Mesothelial cell of epicardium (in vitro differentiated cells): Measurements from ENCODE around the gene TM7SF2. TPM values are rescaled to one million over a fixed set of nuclear protein-coding genes. Genes with fewer than 3 reads are reported as not detected.
A peak's percentile ranks its signal among the peaks of the same experiment; 100 is the strongest.

Experiments
- DNase-seq, 2 experiments: peaks; one replicate each; pipeline ENCODE4 v3.0.0; 2021; ENCODE audit warnings: low spot score in 2 of 2; ENCODE audit not compliant: unreplicated experiment in 2 of 2
- H3K27ac Mint-ChIP-seq: 2 replicates; pipeline ENCODE4 v1.8.0; 2021; ENCODE audit warnings: mixed read lengths
- H3K27me3 Mint-ChIP-seq: 2 replicates; pipeline ENCODE4 v1.8.0; 2021; ENCODE audit warnings: low read depth, mixed read lengths
- H3K36me3 Mint-ChIP-seq: 2 replicates; pipeline ENCODE4 v1.8.0; 2021; ENCODE audit warnings: mixed read lengths
- H3K4me1 Mint-ChIP-seq: 2 replicates; pipeline ENCODE4 v1.8.0; 2021; ENCODE audit warnings: mixed read lengths
- H3K4me3 Mint-ChIP-seq: 2 replicates; pipeline ENCODE4 v1.8.0; 2021; ENCODE audit warnings: mild to moderate bottlenecking, moderate library complexity, mixed read lengths
- H3K9me3 Mint-ChIP-seq: 2 replicates; pipeline ENCODE4 v1.8.0; 2021; ENCODE audit warnings: mixed read lengths
- total RNA-seq: library from RNA; stranded (reverse); gene quantifications from 3 replicates; pipeline ENCODE4 v1.2.1, GENCODE V29; 2021
- TF ChIP-seq, protein P1 (sequence below): fragments of 200-600 bp; sonication (generic); IDR thresholded peaks from one replicate; pipeline ENCODE4 v1.5.0; 2021; ENCODE audit warnings: antibody characterized with exemption; ENCODE audit not compliant: unreplicated experiment

Gene TM7SF2
- 73.4 to 75.6 TPM (median 74.2 TPM) in 3 replicates for total RNA-seq

DNA sequence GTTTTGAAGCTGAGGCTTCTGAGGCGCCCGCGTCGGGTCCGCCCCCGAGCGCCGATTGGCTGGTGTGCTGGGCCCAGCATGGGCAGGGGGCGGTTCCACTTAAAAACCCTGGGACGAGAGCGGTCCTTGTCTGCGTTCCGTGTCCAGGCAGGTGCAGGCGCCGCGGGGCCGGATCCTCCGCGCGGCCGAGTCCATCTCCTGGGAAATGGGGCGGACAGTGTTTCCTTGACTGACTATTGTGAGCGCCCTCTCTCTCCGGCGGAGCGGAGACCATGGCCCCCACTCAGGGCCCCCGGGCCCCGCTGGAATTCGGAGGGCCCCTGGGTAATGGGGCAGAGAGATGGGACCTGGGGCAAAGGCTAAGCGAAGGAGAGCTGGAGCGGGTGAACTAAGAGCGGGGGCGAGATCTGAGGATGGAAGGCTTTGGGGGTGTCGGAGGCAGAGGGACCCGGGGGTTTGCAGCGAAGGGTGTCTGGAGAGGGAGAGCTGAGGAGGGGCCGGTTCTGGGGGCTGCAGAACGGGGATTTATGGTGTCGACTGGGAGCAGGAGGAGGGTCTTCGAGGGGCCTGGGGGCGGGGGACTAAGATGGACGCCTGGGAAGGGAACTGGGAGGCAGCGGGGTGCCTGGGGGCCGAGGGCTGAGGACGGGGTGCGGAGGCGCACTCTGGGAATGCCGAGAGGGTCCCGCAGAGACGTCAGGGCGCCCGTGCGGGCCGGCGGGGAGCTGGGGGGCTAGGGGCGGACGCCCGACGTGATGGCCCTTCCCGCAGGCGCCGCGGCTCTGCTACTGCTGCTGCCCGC, at the start of gene TM7SF2:
Gene TM7SF2, plus strand, starts transcription at position 129 of the 802 bp plus-strand sequence. Its CDS starts 144 bp downstream, at position 273.
- H3K4me3 Mint-ChIP-seq, result peak within 1 kb of the TSS; percentile 95
- H3K27ac Mint-ChIP-seq, result peak within 1 kb of the TSS; percentile 96
- peak; percentile 91 to 92 for DNase-seq
- no peaks in the 10 kb centered on the region for H3K36me3 Mint-ChIP-seq
- TF ChIP-seq, protein P1, sequence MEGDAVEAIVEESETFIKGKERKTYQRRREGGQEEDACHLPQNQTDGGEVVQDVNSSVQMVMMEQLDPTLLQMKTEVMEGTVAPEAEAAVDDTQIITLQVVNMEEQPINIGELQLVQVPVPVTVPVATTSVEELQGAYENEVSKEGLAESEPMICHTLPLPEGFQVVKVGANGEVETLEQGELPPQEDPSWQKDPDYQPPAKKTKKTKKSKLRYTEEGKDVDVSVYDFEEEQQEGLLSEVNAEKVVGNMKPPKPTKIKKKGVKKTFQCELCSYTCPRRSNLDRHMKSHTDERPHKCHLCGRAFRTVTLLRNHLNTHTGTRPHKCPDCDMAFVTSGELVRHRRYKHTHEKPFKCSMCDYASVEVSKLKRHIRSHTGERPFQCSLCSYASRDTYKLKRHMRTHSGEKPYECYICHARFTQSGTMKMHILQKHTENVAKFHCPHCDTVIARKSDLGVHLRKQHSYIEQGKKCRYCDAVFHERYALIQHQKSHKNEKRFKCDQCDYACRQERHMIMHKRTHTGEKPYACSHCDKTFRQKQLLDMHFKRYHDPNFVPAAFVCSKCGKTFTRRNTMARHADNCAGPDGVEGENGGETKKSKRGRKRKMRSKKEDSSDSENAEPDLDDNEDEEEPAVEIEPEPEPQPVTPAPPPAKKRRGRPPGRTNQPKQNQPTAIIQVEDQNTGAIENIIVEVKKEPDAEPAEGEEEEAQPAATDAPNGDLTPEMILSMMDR, result no peak
- H3K4me1 Mint-ChIP-seq, result peaks cover 34% of the 10 kb centered on the region
- no peaks in the 10 kb centered on the region for H3K9me3 Mint-ChIP-seq
- H3K27me3 Mint-ChIP-seq, result peaks cover 2% of the 10 kb centered on the region

GRCh38 chr11:65063532-65063931, 48.1 kb upstream of the TM7SF2 start:
- DNase-seq, result no peak
- Mint-ChIP-seq H3K27ac (no peak overlapping the region), H3K4me3 (no peak overlapping the region), H3K4me1 (no peaks in the 10 kb centered on the region), H3K9me3 (no peaks in the 10 kb centered on the region), H3K27me3 (peaks cover 4% of the 10 kb centered on the region), H3K36me3 (no peaks in the 10 kb centered on the region)
- TF ChIP-seq, protein P1, result no peak

- Mint-ChIP-seq H3K4me3 (no peak overlapping the region), H3K36me3 (no peaks in the 10 kb centered on the region), H3K9me3 (no peaks in the 10 kb centered on the region), H3K27ac (no peak overlapping the region), H3K27me3 (peaks cover 2% of the 10 kb centered on the region), H3K4me1 (no peaks in the 10 kb centered on the region)
- TF ChIP-seq, protein P1, result no peak
- DNase-seq, result no peak
Measured at GRCh38 chr11:65064847-65065240, 46.8 kb upstream of the TM7SF2 start.

- TF ChIP-seq, protein P1, result no peak
- DNase-seq, result no peak
- no peak overlapping the region for H3K27ac Mint-ChIP-seq
Measured at GRCh38 chr11:65065851-65066250, 45.8 kb upstream of the TM7SF2 start.

DNA sequence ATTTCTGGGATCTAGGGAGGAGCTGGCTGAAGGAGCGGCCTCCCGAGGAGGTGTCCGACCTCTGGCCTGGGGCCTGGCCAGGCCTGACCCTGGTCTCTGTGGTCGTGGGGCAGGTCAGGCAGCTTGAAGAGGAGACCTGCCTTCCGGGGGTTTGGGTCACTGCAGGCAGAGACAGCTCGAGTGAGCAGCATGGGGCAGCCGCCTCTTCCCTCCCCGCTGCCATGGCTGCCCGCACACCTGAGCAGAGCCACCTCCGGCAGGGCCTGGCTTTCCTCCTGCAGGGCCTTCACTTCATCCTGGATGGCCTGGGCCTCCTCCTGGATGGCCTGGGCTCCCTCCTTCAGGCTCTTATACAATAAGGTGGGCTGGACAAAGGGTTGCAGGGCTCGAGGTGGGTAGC, 45.4 kb upstream of the TM7SF2 start:
- Mint-ChIP-seq H3K9me3 (no peaks in the 10 kb centered on the region), H3K27me3 (peaks cover 2% of the 10 kb centered on the region), H3K27ac (no peak overlapping the region), H3K36me3 (no peaks in the 10 kb centered on the region), H3K4me3 (no peak overlapping the region), H3K4me1 (no peaks in the 10 kb centered on the region)
- no peak for DNase-seq
- TF ChIP-seq, protein P1, result no peak

More at GRCh38 chr11:65065851-65066250, 45.8 kb upstream of the TM7SF2 start:
- Mint-ChIP-seq H3K4me1 (no peaks in the 10 kb centered on the region), H3K9me3 (no peaks in the 10 kb centered on the region), H3K27me3 (peaks cover 2% of the 10 kb centered on the region), H3K36me3 (no peaks in the 10 kb centered on the region), H3K4me3 (no peak overlapping the region)
